ENCODE results near the gene GOLGA6L25.
"Not testable (repeated sequence)": the region's sequence is repeated elsewhere in the genome, so short reads cannot be mapped to it uniquely, and the experiment has no call there.

GOLGA6L25 gene

GRCh38 chr15:28553268-28553667 lies at the start of gene GOLGA6L25:
GOLGA6L25 (plus strand) TSS chr15:28553568; CDS start chr15:28553629, 61 bp downstream.
- not testable (repeated sequence) for DNase-seq

GRCh38 chr15:28508217-28508889 lies 45.0 kb upstream of the GOLGA6L25 start:
- not testable (repeated sequence) for DNase-seq

- not testable (repeated sequence) for DNase-seq
Observed at GRCh38 chr15:28514128-28514527, 39.2 kb upstream of the GOLGA6L25 start.

GRCh38 chr15:28515208-28515607 lies 38.2 kb upstream of the GOLGA6L25 start:
- DNase-seq, result not testable (repeated sequence)

- DNase-seq, result not testable (repeated sequence)
Observed at GRCh38 chr15:28532954-28533353, 20.4 kb upstream of the GOLGA6L25 start, which contains the start of gene GOLGA8G. GOLGA8G (minus strand) TSS chr15:28532971; CDS start chr15:28532909, 62 bp downstream.

- not testable (repeated sequence) for DNase-seq
Observed at GRCh38 chr15:28573351-28573750, 20.0 kb downstream of the GOLGA6L25 start.

- DNase-seq, result not testable (repeated sequence)
Observed at GRCh38 chr15:28588977-28589606, 35.7 kb downstream of the GOLGA6L25 start.

GRCh38 chr15:28589769-28590168 lies 36.4 kb downstream of the GOLGA6L25 start:
- DNase-seq, result not testable (repeated sequence)

GRCh38 chr15:28592395-28592794 lies 39.0 kb downstream of the GOLGA6L25 start:
- DNase-seq, result not testable (repeated sequence)

- DNase-seq, result not testable (repeated sequence)
Observed at GRCh38 chr15:28593424-28594129, 40.2 kb downstream of the GOLGA6L25 start.

GRCh38 chr15:28597471-28597870 lies 44.1 kb downstream of the GOLGA6L25 start:
- DNase-seq, result not testable (repeated sequence)

GRCh38 chr15:28598209-28598608 lies 44.8 kb downstream of the GOLGA6L25 start:
- not testable (repeated sequence) for DNase-seq

- not testable (repeated sequence) for DNase-seq
Observed at GRCh38 chr15:28602152-28602551, 48.8 kb downstream of the GOLGA6L25 start.
